Smooth muscle cell (in vitro differentiated cells): ENCODE data around the gene NTF3. TPM values are rescaled to one million over a fixed set of nuclear protein-coding genes. Genes with fewer than 3 reads are reported as not detected.
"Not testable (repeated sequence)": the region's sequence is repeated elsewhere in the genome, so short reads cannot be mapped to it uniquely, and the experiment has no call there.

Source experiments
- DNase-seq: peaks from one replicate; lab custom pipeline; 2025; ENCODE audit not compliant: unreplicated experiment; lab: John Stamatoyannopoulos, UW
- H2AFZ ChIP-seq: fragments of 200-600 bp; sonication (generic); 2 replicates; pipeline ENCODE4 v1.6.0; 2016; ENCODE audit warnings: antibody characterized with exemption, low read depth, mild to moderate bottlenecking
- H3F3A ChIP-seq: fragments of 200-600 bp; sonication (generic); 2 replicates; pipeline ENCODE4 v1.6.0; 2017; ENCODE audit warnings: antibody characterized with exemption, low read depth
- H3K27ac ChIP-seq: fragments of 200-600 bp; sonication (generic); 2 replicates; pipeline ENCODE4 v1.5.1; 2016; ENCODE audit warnings: low read depth, mild to moderate bottlenecking
- H3K27me3 ChIP-seq: fragments of 200-600 bp; sonication (generic); 2 replicates; pipeline ENCODE4 v1.6.1; 2016; ENCODE audit warnings: low read depth, mild to moderate bottlenecking
- H3K36me3 ChIP-seq: fragments of 200-600 bp; sonication (generic); 2 replicates; pipeline ENCODE4 v1.5.1; 2016; ENCODE audit warnings: low read depth
- H3K4me1 ChIP-seq: fragments of 200-600 bp; sonication (generic); 2 replicates; pipeline ENCODE4 v1.5.1; 2016; ENCODE audit warnings: low read depth
- H3K4me2 ChIP-seq: fragments of 200-600 bp; sonication (generic); 2 replicates; pipeline ENCODE4 v1.6.0; 2016; ENCODE audit warnings: mild to moderate bottlenecking
- H3K4me3 ChIP-seq: fragments of 200-600 bp; sonication (generic); 2 replicates; pipeline ENCODE4 v1.5.1; 2016; ENCODE audit warnings: mild to moderate bottlenecking
- H3K79me2 ChIP-seq: fragments of 200-600 bp; sonication (generic); 2 replicates; pipeline ENCODE4 v1.6.0; 2016; ENCODE audit warnings: low read depth, mild to moderate bottlenecking
- H3K9ac ChIP-seq: fragments of 200-600 bp; sonication (generic); 2 replicates; pipeline ENCODE4 v1.6.0; 2016; ENCODE audit warnings: low read depth
- H3K9me3 ChIP-seq: fragments of 200-600 bp; sonication (generic); replicated peaks from 2 replicates; pipeline ENCODE4 v1.5.1; 2016; ENCODE audit warnings: low read depth
- H4K20me1 ChIP-seq: fragments of 200-600 bp; sonication (generic); 2 replicates; pipeline ENCODE4 v1.6.0; 2016; ENCODE audit warnings: low read depth
- CTCF ChIP-seq: fragments of 200-600 bp; sonication (generic); IDR thresholded peaks from 2 replicates; pipeline ENCODE4 v1.5.1; 2017; ENCODE audit warnings: borderline replicate concordance, mild to moderate bottlenecking, antibody characterized with exemption; ENCODE audit not compliant: insufficient read depth, poor library complexity, severe bottlenecking
- WGBS: methylation state at CpG from one replicate; pipeline ENCODE4 v1.1.7; 2016; ENCODE audit warnings: low lambda C conversion rate; 5-methylcytosine and 5-hydroxymethylcytosine counted together
- polyA plus RNA-seq: library from polyadenylated mRNA; unstranded; fragments of >200 nt; fragmentation: Nextera tagmentation; extraction: Ambion mirVana; gene quantifications from 2 replicates; pipeline ENCODE4 v1.2.1, GENCODE V29; 2016
- total RNA-seq: library from RNA; depleted of rRNA; stranded (reverse); fragments of >200 nt; gene quantifications from 2 replicates; pipeline ENCODE4 v1.2.3, GENCODE V29; 2014

The NTF3 gene
- total and polyA plus RNA-seq, 2 experiments from 2014 or later, result 1.1 to 3.4 TPM

- 91% methylated on average over 10 of the region's 10 CpGs for WGBS
- TF ChIP-seq CTCF, result no peak
- H3K9me3 ChIP-seq, result no peaks in the 10 kb centered on the region
- no peak overlapping the region for H3K4me2 ChIP-seq
- DNase-seq, result no peak
- no peaks in the 10 kb centered on the region for H3K36me3 ChIP-seq
- H3K9ac ChIP-seq, result no peak overlapping the region
- H3K4me3 ChIP-seq, result no peak overlapping the region
- no peaks in the 10 kb centered on the region for H3K79me2 ChIP-seq
- no peak overlapping the region for H3K27ac ChIP-seq
- H3K27me3 ChIP-seq, result no peaks in the 10 kb centered on the region
- H4K20me1 ChIP-seq, result no peaks in the 10 kb centered on the region
- no peak overlapping the region for H2AFZ ChIP-seq
- H3F3A ChIP-seq, result no peaks in the 10 kb centered on the region
- no peaks in the 10 kb centered on the region for H3K4me1 ChIP-seq
These were observed 102.7 kb downstream of the NTF3 start for GRCh38 chr12:5534426-5535199.

DNA sequence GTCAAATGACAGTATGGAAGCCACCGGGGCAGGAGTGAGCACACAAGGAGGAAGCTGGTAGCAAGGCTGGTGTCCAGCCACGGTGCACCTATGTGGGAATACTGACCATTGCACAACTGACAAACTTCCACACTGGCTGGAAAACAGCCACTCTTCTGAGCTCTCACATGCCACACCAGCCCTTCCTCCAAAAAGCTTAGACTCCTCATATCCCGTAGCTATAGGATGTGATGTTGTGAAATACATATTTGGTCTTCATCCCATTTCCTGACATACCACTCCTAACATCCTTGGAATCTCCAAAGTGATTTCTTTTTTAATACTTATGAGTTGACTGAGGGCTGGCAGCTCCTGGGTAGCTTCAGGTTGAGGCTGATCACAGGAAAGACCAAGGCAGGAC, 103.6 kb downstream of the NTF3 start:
- TF ChIP-seq CTCF, result no peak
- no peak for DNase-seq
- no peaks in the 10 kb centered on the region for H3K9me3 ChIP-seq
- no peaks in the 10 kb centered on the region for H3F3A ChIP-seq
- no peaks in the 10 kb centered on the region for H3K27me3 ChIP-seq
- no peaks in the 10 kb centered on the region for H3K4me1 ChIP-seq
- no peak overlapping the region for H2AFZ ChIP-seq
- no peak overlapping the region for H3K9ac ChIP-seq
- no peaks in the 10 kb centered on the region for H3K79me2 ChIP-seq
- no peak overlapping the region for H3K27ac ChIP-seq
- H3K4me2 ChIP-seq, result no peak overlapping the region
- no peaks in the 10 kb centered on the region for H4K20me1 ChIP-seq
- H3K4me3 ChIP-seq, result no peak overlapping the region
- WGBS, result 95% methylated on average over 3 of the region's 3 CpGs
- no peaks in the 10 kb centered on the region for H3K36me3 ChIP-seq

- H3K79me2 ChIP-seq, result not testable (repeated sequence)
These were observed 105.2 kb downstream of the NTF3 start for GRCh38 chr12:5537026-5537615.

GRCh38 chr12:5537771-5538170, 105.9 kb downstream of the NTF3 start:
- H3K4me3 ChIP-seq, result no peak overlapping the region
- WGBS, result 79% methylated on average over 8 of the region's 8 CpGs
- H3K27ac ChIP-seq, result no peak overlapping the region
- H3K27me3 ChIP-seq, result no peaks in the 10 kb centered on the region
- H3K4me1 ChIP-seq, result no peaks in the 10 kb centered on the region
- no peak for TF ChIP-seq CTCF
- H2AFZ ChIP-seq, result no peak overlapping the region
- H3K79me2 ChIP-seq, result no peaks in the 10 kb centered on the region
- H3K9ac ChIP-seq, result no peak overlapping the region
- no peak for DNase-seq
- no peaks in the 10 kb centered on the region for H4K20me1 ChIP-seq
- no peaks in the 10 kb centered on the region for H3F3A ChIP-seq
- H3K36me3 ChIP-seq, result no peaks in the 10 kb centered on the region
- H3K4me2 ChIP-seq, result no peak overlapping the region
- no peaks in the 10 kb centered on the region for H3K9me3 ChIP-seq

More at GRCh38 chr12:5537026-5537615, 105.2 kb downstream of the NTF3 start:
- H3K9me3 ChIP-seq, H3K27me3 ChIP-seq, H3K27ac ChIP-seq, DNase-seq, H4K20me1 ChIP-seq, H3K4me2 ChIP-seq, H3K4me3 ChIP-seq, H3F3A ChIP-seq, H3K36me3 ChIP-seq, H3K4me1 ChIP-seq, H3K9ac ChIP-seq, H2AFZ ChIP-seq: not testable (repeated sequence)
- WGBS, result 35% methylated on average over 13 of the region's 13 CpGs
